ENCODE measurements around the gene ANGPTL4.

ANGPTL4 gene

DNA sequence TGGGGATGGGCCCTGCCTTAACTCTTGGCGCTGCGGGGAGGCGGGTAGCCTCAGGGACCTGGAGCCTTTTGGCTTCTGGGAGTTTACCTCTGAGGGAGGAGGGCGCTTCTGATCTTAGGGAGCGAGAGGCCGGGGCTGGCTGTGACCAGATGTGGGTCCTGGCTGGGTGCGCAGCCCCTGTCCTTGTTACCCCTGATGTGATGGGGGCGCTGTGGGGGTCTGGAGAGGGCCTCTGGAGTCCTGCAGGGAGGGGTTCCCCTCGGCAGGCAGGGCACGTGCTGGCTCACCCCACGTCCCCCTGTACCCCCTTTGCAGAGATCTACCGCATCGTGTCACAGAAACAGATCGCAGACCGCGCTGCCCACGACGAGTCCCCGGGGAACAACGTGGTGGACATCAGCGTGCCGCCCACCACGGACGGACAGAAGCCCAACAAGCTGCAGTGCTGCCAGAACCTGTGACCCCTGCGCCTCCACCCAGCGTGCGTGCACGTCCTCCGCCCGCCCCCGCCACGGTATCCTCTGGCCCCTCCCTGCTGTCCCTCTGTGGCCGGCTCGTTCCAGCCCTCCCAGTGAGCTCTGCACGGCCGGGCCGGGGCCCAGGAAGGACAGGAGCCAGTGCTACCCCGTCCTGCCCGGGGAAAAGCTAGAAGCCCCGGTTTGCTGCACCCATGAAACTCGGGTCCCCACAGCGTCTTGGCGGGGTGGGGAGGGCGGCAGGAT is 39.3 kb downstream of the ANGPTL4 start:
- TF ChIP-seq, protein P1, sequence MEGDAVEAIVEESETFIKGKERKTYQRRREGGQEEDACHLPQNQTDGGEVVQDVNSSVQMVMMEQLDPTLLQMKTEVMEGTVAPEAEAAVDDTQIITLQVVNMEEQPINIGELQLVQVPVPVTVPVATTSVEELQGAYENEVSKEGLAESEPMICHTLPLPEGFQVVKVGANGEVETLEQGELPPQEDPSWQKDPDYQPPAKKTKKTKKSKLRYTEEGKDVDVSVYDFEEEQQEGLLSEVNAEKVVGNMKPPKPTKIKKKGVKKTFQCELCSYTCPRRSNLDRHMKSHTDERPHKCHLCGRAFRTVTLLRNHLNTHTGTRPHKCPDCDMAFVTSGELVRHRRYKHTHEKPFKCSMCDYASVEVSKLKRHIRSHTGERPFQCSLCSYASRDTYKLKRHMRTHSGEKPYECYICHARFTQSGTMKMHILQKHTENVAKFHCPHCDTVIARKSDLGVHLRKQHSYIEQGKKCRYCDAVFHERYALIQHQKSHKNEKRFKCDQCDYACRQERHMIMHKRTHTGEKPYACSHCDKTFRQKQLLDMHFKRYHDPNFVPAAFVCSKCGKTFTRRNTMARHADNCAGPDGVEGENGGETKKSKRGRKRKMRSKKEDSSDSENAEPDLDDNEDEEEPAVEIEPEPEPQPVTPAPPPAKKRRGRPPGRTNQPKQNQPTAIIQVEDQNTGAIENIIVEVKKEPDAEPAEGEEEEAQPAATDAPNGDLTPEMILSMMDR (IDR thresholded peaks at IDR 0.05) = no peak

DNA sequence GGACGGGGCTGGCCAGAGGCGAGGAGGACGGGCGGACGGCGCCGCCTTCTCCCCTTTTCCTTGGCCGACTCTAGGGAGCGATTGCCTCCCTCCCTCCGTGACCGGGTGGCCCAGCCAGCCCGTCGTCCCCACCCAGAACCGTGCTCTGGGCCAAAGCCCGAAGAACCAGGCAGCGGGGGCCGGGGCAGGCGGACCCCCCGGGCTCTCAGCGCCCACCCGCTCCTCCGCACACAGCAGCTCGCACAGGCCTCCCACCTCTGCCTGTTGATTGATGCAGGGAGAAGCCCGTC is 39.8 kb downstream of the ANGPTL4 start:
- TF ChIP-seq, protein P1 (IDR thresholded peaks at IDR 0.05) = no peak

DNA sequence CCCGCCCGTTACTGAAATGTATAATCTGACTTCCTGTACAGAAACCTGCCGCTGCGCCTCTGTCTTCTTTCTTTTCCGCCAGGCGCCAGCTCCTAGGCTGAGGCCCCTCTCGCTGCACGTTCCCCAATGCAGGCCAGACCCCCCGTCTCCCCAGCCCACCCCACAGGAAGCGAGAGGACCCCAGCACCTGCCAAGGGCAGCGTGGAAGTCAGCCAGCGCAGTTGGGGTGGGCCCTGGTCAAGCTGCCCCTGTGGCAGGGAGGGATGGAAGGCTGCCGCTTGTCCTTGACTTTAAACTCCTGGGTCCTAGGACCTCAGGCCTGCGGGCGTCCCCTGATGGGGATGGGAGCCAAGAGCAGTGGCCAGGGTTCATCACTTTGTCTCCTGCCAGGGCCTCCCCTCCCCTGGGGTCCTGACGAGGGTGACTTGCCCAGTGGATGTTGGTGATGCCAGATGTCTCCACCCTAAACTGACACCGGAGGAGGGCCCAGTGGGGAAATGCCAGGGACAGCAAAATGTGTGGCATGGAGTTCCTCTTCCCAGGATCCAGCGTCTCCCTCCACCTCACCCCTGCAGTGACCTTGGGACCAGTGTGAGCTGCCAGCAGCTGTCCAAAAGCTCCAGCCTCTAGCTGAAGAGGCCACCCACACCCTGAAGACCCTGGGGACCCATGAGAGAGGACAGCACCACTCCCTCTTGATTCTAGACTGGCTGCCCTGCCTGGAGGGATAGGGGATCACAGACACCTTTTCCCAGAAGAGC is 40.6 kb downstream of the ANGPTL4 start:
- TF ChIP-seq, protein P1 (IDR thresholded peaks at IDR 0.05) = no peak

DNA sequence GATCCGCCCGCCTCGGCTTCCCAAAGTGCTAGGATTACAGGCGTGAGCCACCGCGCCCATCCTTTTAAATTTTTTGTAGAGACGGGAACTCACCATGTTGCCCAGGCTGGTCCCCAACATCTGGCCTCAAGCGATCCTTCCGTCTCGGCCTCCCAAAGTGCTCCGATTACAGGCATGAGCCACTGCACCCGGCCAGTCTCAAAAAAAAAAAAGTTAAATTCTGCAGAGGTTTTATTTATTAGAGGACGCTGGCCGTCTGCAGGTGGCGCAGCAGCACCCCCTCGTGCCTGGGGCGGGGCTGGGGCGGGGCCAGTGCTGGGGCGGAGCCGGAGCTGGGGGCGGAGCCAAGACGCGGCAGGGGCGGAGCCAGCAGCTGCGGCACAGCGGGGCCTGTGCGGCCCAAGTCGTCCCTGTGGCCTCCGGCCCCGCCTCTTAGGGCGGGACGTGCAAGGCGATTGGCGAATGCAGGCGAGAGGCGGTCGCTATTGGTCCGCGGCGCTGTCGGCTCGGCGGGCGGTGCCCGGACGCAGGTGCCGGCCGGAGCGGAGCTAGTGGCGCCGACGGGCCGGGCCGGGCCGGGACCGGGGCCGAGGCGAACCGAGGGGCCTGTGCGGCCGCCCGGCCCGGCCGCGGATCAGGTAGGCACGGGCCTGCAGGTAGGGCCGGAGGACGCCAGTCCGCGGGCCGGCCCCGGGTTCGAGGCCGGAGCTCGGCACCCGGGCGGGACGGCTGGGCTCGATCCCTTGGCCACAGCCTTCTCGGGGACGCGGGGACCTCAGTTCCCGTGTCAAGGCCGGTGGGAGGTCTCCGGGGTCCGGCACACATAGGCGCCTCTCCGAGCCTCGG is 49.1 kb downstream of the ANGPTL4 start, which contains the start of gene MARCHF2:
MARCHF2 (plus strand) TSS at position 523 of the 846 bp plus-strand sequence. CDS start 8,536 bp downstream, outside the sequence.
- TF ChIP-seq, protein P1 (IDR thresholded peaks at IDR 0.05) = peak; percentile 75

DNA sequence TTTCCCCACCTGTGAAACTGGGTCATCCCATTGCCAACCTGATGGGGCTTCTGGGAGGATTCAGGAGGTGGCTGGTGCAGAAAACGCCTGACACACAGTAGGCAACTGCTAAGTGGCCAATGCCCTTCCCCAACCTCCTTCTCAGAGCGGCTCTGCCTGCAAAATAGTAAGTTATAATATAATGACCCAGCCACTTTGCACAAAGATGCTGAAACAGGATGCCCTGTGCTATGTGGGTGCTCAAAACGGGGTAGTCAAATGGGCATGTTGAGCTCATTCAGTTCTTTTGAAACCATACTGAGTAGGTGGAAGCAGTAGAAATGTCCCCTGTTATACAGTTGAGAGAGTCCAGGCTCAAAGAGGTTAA is 49.7 kb downstream of the ANGPTL4 start:
- TF ChIP-seq, protein P1 (IDR thresholded peaks at IDR 0.05) = no peak

DNA sequence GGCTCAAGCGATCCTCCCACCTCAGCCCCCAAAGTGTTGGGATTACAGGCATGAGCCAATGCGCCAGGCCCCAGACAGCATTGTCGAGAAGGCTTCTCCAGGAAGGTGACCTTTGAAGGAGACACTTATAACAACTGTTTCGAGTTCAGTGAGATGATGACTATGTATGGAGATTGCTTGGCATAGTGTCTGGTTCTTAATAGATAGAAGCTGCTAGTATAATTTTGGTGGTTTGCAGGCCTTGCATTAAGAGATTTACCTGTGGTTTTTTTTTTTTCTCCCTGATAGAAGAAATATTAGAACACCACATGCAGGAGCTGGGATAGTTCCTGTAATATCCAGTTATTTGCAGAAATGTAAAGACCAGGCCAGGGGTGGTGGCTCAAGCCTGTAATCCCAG is 52.8 kb downstream of the ANGPTL4 start:
- TF ChIP-seq, protein P1 (IDR thresholded peaks at IDR 0.05) = no peak

Data from LNCAP (cell line).